GM19035 (cell line): ENCODE results near the gene LRP8.

Experiments
- ATAC-seq: cut with Tn5 transposase; IDR thresholded peaks from one replicate; pipeline ENCODE4 v1.9.1; 2021; ENCODE audit not compliant: unreplicated experiment

Gene LRP8

DNA sequence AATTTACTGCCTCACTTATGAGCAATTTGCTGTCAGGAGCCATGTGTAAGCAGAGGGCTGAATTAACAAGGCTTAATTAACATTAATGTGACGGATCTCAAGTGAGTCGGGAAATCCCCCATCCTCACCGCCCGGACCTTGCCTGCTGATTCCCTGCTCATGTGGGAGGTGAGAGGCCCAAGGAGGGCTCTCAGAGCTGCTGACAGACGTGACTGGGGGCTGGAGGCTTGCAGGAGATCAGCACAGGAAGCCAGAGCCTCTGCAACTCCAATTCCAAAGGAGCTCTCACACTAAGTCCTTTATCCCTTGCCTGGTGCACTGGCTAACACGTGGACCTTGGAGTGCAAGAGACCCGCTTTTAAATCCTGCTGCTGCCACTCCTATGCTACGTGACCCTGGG, 19.4 kb downstream of the LRP8 start:
- no peak for ATAC-seq

DNA sequence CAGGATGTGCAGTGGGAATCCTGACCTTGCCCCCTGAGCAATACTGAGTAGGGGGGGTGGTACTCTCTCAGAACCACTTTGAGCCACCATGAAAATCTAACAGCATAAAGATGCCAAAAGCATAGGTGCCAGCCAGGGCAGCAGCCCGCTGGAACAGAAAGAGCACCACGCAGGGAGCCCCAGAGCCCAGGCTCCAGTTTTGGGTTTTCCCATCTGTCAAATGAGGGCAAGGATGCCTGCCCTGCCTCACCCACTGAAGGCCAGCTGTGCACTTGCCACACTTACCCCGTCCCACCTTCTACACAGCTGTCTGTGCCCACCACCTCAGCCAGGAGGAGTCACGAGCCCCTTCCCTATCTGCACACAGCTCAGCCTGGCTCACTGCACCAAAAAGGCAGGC, 20.8 kb downstream of the LRP8 start:
- no peak for ATAC-seq

DNA sequence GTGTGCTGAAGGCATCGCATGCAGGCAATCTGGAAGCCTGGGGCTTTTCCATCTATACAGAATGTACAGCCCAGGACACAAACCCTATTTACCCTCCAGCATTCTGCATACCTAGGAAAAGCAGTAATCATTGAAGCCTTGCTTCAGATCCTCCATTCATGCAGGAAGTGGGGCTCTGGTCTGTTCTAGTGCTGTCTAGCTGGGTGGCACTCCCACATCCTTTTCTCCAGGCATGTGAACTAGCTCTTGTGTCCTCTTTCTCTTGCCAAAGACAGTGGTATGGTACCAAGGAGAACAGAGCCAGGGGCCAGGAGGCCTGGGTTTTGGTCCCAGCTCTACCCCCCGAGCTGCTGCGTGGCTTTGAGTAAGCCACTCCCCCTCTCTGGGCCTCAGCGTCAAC, 21.7 kb downstream of the LRP8 start:
- no peak for ATAC-seq

DNA sequence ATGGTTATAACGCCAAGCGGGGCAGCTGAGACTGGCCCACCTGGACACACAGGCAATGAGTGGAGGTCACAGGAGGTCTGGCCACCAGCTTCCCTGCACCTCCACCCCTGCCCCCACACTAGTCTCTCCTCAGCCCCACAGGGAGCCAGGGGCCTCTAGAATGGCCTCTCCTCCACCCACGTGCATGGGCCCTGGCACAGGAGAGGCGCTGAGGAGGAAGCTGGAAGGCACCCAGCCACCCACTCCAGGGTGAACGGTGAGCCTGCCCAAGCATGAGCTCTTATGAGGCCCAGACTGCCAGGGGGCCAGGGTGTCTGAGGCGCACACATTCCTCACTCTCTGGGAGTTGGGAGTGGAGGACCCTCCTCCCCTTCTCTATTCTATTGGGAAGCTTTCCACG, 22.2 kb downstream of the LRP8 start:
- no peak for ATAC-seq

DNA sequence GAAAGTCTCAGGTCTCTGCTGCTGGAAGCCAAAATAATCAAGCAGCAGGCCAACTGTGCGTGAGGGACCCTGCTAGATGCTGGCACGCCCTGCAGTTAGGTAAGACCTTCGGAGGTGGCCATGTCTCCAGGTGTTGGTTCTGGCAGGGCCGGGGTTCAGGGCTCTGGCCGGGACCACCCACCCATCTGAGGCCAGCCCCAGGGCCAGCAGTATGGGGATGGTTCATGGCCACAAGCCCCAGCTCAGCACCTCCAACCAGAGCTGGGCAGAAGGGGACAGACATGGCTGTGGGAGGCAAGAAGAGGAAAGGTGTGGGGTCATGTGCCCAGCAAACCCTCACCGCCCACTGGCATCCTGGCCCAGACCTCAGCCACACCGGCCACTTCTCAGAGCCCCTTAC, 23.3 kb downstream of the LRP8 start:
- no peak for ATAC-seq

DNA sequence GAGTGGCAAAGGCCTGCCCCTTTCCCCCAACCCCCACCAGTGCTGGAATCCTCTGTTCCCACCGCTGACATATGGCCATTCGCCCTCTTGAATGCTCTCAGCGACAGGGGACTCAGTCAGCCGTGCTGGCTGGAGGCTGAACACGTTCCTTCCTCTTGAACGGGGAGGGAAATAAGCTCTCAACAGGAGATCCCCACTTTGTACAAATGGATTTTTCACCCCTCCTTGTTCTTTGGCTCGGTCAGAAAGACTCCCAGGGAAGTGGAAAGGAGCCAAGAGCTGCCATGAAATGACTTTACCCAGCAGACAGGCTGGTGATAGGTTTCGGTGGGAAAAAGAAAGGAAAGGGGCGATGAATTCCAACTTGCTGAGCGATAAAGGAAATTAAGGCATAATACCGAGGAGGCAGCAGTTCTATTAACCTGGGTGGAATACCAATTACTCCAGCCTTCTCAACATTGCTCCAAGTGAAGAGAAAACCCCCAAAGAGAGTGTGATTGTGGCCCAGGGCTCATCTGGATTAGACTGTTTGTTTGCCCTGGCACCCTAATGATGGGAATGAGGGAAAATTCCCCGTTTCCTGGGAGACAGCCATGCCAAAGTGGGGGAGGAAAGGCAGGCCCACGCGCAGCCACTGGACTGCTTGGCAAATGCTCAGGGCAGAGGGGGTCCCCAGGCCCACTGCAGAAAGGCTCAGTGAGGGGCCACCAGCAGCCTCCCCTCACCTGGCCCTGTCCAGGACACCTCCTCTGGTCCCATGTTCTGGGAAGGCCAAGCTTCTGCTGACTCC, 23.9 kb downstream of the LRP8 start:
- no peak for ATAC-seq

DNA sequence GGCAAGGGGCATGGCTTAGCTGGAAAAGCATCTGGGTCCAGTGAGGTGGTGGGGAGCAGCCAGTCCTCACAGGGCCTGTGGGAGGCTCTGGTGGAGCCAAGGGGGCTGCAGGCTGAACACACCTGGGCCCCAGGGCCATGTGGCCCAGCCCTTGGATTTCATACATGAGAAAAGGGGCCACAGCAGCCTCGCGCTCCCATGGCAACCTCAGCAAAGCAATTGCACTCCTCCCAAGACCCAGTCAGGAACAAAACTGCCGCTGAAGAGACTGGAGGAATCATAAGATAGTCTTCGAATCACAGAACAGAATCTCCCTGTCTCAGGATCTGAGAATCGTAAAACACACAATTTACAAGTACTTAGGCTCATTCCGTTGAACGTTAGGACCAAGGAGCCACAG, 24.6 kb downstream of the LRP8 start:
- ATAC-seq, result no peak

DNA sequence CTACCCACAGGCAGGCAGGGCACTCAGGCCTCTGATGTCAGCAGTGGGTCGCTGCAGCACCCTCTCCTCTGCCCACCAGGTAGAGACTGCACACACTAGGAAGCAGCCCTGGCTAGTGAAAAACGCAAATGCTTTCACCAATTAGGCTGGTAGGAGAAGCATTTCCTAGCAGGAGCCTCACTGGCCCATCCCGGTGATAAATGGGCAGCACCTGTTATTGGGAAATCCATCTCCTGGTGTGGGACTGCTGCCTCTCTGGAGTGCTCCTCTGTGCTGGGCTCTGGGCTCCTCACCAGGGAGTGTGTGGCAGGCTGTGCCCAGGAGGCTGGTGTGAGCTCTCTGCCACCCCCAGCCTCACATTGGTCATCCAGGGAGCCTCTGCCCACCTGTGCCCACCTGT, 28.6 kb downstream of the LRP8 start:
- no peak for ATAC-seq

DNA sequence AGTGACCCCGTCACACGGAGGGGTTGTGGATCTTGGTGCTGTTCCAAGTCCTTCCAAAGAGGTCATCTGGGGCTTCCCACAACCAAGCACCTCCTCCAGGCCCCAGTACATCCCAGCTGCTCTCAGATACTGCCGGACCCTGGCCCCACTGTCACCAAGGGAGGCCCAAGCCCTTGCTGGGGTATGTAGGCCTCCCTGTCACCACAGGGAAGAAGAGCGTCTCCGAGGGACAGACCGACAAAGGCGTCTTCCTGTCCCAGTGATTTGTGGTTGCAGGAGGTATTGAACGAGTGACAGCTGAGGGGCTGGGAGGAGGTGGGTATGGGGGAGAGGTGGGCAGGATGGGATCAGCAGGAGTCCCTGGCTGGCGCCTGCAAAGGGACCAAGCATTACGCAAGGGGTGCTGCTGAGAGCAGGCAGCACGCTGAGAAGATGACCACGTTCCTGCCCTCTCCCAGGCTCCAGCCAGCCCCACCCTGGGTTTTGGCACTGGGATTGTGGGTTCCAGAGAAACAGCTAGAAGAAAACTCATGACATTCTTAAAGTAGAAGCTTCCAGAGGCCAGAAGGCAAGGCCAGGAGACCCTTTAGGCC, 29.7 kb downstream of the LRP8 start:
- no peak for ATAC-seq

DNA sequence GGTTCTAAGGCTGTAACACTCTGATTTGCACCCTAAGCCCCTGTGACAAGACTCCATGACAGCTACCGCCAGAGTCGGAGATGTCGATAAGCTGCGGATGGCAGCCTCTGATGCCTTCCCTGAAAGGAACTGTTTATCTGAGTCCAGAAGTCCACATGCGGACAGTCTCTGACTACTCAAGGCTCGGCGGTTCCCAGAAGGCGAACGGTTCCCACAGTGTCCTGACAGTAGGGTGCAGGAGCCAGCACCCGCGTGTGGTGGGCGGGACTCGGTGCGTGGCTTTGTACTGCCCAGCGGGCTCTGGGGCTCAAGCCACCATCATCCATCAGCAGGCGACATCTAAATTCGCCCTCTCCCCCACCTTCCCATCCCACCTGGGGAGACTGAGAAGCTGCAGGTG, 30.7 kb downstream of the LRP8 start:
- ATAC-seq, result no peak

DNA sequence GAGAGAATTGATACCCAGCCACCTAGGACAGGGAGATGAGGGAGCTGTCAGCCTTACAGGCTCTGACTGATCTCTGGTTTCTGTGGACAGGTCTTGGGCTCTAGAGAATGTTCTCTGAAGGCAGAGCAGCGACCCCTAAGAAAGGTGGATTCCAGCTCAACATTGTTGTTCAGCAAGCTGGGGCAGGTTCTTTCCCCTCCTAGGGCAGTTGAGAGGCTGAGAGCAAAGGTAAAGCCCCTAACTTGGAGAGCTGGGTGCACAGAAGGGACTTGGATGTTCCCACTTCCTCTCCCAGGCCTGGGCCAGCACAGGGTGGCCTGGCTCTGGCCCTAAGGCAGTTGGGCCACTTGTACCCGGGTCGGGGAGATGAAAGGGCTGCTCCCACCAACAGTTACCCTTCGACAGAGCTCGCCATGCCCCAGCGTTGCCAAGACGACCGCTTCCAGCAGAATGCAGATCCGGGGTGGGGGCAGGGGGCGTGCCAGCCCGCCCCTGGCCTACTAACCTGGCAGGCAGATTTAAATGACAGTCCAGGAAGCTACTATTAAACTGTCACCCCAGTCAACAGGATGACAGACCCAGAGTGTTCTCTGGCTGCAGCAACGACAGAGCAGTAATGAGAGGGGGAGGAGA, 31.6 kb downstream of the LRP8 start:
- no peak for ATAC-seq

DNA sequence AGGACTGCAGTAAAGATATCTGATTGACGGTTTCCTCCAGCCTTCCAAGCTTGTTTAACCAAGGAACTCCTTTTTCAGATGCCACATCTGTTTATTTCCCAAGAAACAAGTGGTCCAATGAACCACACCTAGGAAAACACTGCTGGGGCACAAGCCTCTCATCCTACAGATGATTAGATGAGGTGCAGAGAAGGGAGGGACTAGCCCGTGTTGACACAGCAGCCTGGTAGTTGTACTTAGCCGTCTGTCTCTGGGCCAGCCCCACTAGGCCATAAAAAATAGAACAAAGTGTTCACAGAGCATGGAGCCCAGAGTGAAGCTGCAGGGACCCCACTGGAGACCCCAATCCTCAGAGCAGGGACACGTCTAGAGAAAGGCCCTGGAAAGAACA, 32.1 kb downstream of the LRP8 start:
- ATAC-seq, result no peak

DNA sequence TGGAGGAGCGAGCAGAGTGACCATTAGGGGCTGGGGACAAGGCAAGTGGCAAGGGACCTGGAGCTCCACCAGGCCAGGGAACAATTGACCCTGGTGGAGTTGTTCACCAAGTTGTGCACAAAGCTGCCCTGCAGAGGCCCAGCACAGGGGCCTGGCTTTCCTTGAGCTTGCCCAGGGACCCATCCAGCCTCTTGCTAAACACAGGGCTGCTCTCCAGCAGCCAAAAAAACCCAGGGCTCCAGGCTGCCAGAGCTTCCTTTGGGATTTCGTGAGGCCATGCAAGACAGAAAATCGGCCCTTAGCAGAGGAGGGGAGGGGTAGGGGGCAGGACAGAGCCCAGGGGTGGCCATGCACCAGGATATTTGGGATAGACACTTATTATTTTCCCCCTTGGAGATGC, 32.6 kb downstream of the LRP8 start:
- ATAC-seq, result no peak

DNA sequence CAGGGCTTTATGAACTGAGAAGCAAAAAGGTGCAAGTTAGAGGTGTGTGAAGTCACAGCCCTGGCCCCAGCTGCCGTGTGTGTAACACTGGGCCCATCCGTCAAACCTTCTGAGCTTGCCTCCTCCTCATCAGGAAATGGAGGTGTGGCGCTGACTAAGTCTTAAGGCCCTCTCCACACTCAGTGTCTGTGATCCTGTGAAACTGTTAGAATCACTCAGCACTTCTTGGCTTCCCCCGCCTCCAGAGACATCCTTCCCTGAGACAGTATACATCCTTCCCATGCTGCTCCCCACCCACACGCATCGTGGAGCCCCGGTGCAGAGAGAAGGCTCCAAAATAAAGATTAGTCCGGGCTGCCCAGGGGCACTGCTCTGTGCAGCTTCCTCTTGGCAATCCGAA, 33.3 kb downstream of the LRP8 start:
- no peak for ATAC-seq

DNA sequence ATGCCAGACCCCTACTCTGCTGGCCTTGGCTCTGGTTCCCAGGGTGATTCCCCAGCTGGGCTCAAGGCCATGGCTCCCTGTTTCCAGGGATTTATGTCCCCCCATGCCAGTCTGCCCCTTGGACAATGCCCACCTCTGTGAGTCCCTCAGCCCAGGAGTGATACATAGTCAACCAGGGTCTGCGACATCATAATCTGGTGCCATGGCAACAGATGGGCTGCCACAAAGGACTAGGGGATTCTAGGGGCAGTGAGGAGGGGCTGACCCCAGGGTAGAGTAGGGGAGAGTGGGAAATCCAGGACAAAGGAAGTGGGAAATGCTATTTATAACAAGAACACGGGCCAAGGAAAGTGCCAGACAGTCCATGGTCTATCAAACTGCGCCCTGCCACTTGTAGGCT, 33.8 kb downstream of the LRP8 start:
- no peak for ATAC-seq

DNA sequence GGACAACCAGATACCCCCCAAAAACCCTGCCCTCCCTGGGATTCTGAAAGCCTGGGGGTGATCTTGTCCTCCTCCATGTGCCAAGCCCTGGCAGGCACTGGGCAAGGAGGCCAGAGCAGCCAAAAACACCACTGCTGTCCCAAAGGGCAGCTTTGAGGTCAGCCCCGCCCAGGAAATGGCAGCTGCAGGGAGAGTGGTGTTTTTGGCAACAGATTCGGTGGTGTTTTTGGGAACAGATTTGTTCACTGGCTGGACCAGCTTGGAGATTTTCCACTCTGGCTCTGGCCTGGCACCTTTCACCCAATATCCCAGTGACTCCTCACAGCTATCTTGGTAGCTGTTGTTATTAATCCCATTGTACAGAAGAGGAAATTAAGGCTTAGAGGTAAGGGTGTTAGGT, 34.7 kb downstream of the LRP8 start:
- no peak for ATAC-seq

DNA sequence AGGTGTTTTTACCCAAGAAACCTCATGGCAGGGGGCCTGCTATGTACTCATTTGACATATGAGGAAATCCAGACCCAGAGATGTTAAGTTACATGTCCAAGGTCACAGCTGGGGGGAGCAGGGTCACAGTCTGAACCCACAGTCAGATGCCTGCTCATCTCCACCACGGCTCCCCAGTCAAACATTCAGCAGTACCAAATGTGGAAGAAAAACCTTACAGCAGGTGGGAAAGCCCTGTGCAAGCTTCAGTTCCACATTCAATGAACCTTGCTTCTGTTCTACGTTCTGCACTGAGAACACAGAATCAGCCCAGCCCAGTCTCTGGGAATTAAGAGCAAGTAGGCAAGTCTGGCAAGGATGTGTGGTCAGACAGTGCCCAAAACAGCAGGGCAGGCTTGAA, 35.2 kb downstream of the LRP8 start:
- no peak for ATAC-seq

DNA sequence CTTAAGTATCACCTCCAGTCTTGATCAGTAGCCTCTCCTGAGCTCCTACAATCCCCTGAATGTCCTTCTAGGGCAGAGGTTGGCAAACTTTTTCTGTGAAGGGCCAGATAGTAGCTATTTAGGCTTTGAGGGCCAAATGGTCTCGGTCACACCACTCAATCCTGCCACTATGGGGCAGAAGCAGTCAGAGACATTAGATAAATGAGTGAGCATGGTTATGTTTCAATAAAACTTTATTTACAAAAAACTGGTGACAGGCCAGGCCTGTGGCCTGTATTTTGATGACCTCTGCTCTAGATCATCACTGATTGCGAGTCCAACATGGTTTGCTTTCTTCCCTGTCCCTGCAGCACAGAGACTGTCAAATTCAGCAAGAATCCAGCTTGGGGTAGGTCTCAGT, 36.3 kb downstream of the LRP8 start:
- ATAC-seq, result no peak

DNA sequence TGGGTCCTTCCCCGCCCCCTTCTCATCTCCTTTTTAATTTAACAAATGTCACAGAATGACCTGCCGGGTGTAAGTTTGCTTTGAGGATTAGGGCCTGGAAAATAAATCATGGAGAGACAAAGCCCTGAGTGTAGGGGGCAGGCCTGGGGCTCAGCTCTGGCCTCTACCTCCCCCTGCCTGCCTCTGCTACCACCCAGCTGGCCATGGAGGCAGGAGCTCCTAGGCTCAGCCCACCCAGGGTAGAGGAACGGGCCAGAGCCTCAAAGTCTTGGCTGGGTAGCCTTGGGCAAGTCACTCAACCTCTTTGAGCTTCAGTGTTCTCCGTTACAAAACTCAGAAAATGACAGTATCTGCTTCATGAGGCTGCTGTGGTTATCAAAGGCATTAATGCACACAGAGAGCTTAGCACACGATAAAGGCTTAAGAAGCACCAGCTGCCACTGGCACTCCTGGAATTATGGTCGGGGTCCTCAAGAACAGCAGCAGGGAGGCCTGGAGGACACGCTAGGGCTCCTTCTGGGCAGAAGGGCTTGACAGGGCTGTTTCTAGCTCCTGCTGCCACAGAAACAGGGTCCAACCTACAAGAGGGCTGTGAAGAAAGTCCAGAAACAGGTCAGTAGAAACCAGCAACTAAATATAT, 39.0 kb downstream of the LRP8 start:
- no peak for ATAC-seq

DNA sequence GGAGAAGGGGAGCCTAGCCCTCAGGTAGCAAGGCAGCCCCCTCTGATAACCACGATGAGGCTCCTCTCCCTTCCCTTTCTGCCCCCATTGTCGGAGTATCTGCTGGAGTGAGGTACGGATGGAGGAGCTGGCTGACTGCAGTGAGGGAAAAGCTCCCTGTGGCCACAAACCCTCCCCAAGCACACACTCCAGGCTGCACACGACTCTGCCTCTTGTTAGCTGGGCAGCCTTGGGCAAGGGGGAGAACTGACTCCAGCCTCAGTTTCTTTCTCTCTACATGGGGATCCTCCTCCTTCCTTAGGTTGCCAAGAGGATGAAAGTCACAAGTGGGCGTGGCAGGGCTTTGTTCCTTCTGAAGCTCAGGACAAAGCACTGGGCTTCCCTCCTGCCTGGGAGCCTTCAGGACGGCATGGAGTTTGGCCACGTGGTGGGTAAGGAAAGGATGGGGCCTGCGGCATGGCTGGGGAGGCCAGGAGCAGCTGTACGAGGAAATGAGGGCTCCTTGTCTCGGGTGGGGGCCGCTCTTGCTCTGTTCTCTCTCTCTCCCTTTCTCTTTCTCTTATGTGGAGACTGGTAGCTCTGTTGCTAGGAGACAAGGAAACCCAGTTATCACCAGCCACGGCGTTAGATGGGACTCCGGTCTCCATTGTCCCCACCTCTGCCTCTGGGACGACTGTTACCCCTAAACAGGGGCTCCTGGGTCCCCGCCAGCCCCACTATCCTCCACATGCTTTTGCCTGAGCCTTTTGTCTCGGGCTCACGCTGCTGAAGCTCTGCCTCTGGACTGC, 39.7 kb downstream of the LRP8 start:
- ATAC-seq, result no peak

DNA sequence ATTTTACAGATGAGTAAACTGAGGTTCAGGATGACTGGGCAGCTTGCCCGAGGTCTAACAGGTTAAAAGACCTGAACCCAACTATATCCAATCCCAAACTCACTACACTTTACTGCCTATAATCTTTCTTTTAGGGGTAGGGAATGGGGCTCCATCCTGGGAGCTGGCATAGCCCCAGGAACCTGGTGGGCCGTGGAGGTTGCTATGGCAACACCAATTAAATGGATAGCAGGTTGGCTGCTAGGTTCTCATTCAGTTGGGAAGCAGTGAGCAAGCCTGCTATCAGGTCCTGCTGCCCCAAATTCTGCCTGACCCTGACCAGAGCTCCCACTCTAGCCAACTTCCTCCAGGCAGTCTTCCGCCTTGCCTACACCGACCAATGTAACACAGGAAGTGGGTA, 40.9 kb downstream of the LRP8 start:
- no peak for ATAC-seq
